PC-9 (cell line): Measurements from ENCODE around the gene RAB5IF. TPM values are rescaled to one million over a fixed set of nuclear protein-coding genes. Genes with fewer than 3 reads are reported as not detected.

Experiments used
- BruUV-seq: library from RNA; stranded (reverse); fragments of 400-500 nt; replicated peaks from 2 replicates; lab custom pipeline; 2021; lab: Mats Ljungman, UMichigan
- CTCF ChIA-PET: fragments of 300-600 bp; sonication (Branson Sonifier 250); formaldehyde crosslinking; loops from one replicate; lab custom pipeline; 2022; ENCODE audit warnings: antibody characterized with exemption; lab: Charles Lee
- POLR2A ChIA-PET: fragments of 300-600 bp; sonication (Branson Sonifier 250); formaldehyde crosslinking; loops from one replicate; lab custom pipeline; 2022; ENCODE audit warnings: antibody characterized with exemption; ENCODE audit not compliant: unreplicated experiment; lab: Charles Lee
- DNase-seq, 2 experiments: peaks; one replicate each; pipeline versions ENCODE4 v3.0.0 to v3.0.0-alpha.2; 2015 to 2022; ENCODE audit warnings: mixed read lengths in 1 of 2
- H2AFZ ChIP-seq: fragments of 200-600 bp; sonication (generic); 2 replicates; pipeline ENCODE4 v1.8.1; 2017; ENCODE audit warnings: antibody characterized with exemption
- H3F3A ChIP-seq: fragments of 200-600 bp; sonication (generic); 2 replicates; pipeline ENCODE4 v1.8.1; 2017; ENCODE audit warnings: antibody characterized with exemption, mild to moderate bottlenecking, low read depth; ENCODE audit not compliant: insufficient read depth
- H3K27ac ChIP-seq: fragments of 200-600 bp; sonication (generic); 2 replicates; pipeline ENCODE4 v1.6.1; 2016; ENCODE audit warnings: mixed run types
- H3K27me3 ChIP-seq: fragments of 200-600 bp; sonication (generic); 2 replicates; pipeline ENCODE4 v1.6.1; 2016; ENCODE audit warnings: low read depth, mixed run types; ENCODE audit not compliant: insufficient read depth
- H3K36me3 ChIP-seq: fragments of 200-600 bp; sonication (generic); 2 replicates; pipeline ENCODE4 v1.6.1; 2016; ENCODE audit warnings: low read depth, mixed run types
- H3K4me1 ChIP-seq: fragments of 200-600 bp; sonication (generic); replicated peaks from 2 replicates; pipeline ENCODE4 v1.6.1; 2016; ENCODE audit warnings: mixed run types; ENCODE audit not compliant: insufficient read depth
- H3K4me2 ChIP-seq: fragments of 200-600 bp; sonication (generic); 2 replicates; pipeline ENCODE4 v1.6.1; 2017; ENCODE audit warnings: mixed run types
- H3K4me3 ChIP-seq: fragments of 200-600 bp; sonication (generic); 2 replicates; pipeline ENCODE4 v1.6.1; 2016; ENCODE audit warnings: mixed run types
- H3K79me2 ChIP-seq: fragments of 200-600 bp; sonication (generic); 2 replicates; pipeline ENCODE4 v1.6.1; 2017; ENCODE audit warnings: low read depth, mixed run types
- H3K9me2 ChIP-seq: fragments of 200-600 bp; sonication (generic); 2 replicates; pipeline ENCODE4 v1.8.1; 2017; ENCODE audit warnings: mild to moderate bottlenecking; ENCODE audit not compliant: insufficient read depth
- H3K9me3 ChIP-seq: fragments of 200-600 bp; sonication (generic); 2 replicates; pipeline ENCODE4 v1.8.1; 2016; ENCODE audit warnings: low read depth; ENCODE audit not compliant: insufficient read depth
- H4K20me1 ChIP-seq: fragments of 200-600 bp; sonication (generic); 2 replicates; pipeline ENCODE4 v1.8.1; 2017; ENCODE audit not compliant: insufficient read depth
- CTCF ChIP-seq: fragments of 200-600 bp; sonication (generic); conservative IDR thresholded peaks from 2 replicates; pipeline ENCODE4 v1.6.1; 2017; ENCODE audit warnings: mixed run types, antibody characterized with exemption, mild to moderate bottlenecking, moderate library complexity
- EZH2 ChIP-seq: fragments of 200-600 bp; sonication (generic); IDR thresholded peaks from 2 replicates; pipeline ENCODE4 v1.8.0; 2017; ENCODE audit warnings: antibody characterized with exemption, low read depth
- intact Hi-C: fragments of 100-400 bp; cut with micrococcal nuclease; formaldehyde crosslinking; loops from one replicate; pipeline ENCODE4 v1.10.0; 2022; ENCODE audit not compliant: unreplicated experiment
- total RNA-seq: library from RNA; stranded (reverse); gene quantifications from 2 replicates; pipeline ENCODE4 v1.2.3, GENCODE V29; 2021

The RAB5IF gene
- total RNA-seq, 1 experiment from 2014 or later: 303 TPM

- Histone ChIP-seq H2AFZ (no peak overlapping the region), H3K4me3 (no peak overlapping the region), H3K27me3 (no peaks in the 10 kb centered on the region), H3K36me3 (no peaks in the 10 kb centered on the region), H3K4me2 (no peak overlapping the region), H3K9me3 (no peaks in the 10 kb centered on the region), H3K79me2 (no peaks in the 10 kb centered on the region), H3K27ac (no peak overlapping the region), H3F3A (peaks cover 3% of the 10 kb centered on the region; the same call in 1 of the 2 replicates), H4K20me1 (no peaks in the 10 kb centered on the region), H3K9me2 (no peaks in the 10 kb centered on the region), H3K4me1 (peaks cover 7% of the 10 kb centered on the region; the same call in 1 of the 2 replicates)
- intact Hi-C loops: no loop called here
- DNase-seq: no peak
- CTCF ChIA-PET: no interaction called here
- no TSS peak for BruUV-seq
- POLR2A ChIA-PET: no interaction called here
- TF ChIP-seq EZH2 (no peak), CTCF (no peak)
Measured at GRCh38 chr20:36642136-36642535, 36.6 kb downstream of the RAB5IF start.

GRCh38 chr20:36644032-36644705 lies 38.6 kb downstream of the RAB5IF start:
- H3K4me3 ChIP-seq: no peak overlapping the region
- no peaks in the 10 kb centered on the region for H3K27me3 ChIP-seq
- H3K4me2 ChIP-seq: no peak overlapping the region
- POLR2A ChIA-PET: no interaction called here
- intact Hi-C loops: no loop called here
- no peaks in the 10 kb centered on the region for H3K9me2 ChIP-seq
- no peaks in the 10 kb centered on the region for H3K36me3 ChIP-seq
- no peak overlapping the region for H2AFZ ChIP-seq
- no peaks in the 10 kb centered on the region for H4K20me1 ChIP-seq
- CTCF ChIA-PET: no interaction called here
- no peak for DNase-seq
- no peak overlapping the region for H3K27ac ChIP-seq
- no peak for TF ChIP-seq EZH2
- TF ChIP-seq CTCF: no peak
- BruUV-seq: no TSS peak
- H3K9me3 ChIP-seq: no peaks in the 10 kb centered on the region
- H3F3A ChIP-seq: peaks cover 3% of the 10 kb centered on the region; the same call in 1 of the 2 replicates
- H3K79me2 ChIP-seq: no peaks in the 10 kb centered on the region
- H3K4me1 ChIP-seq: peaks cover 7% of the 10 kb centered on the region; the same call in 1 of the 2 replicates

GRCh38 chr20:36644706-36645095 lies 39.1 kb downstream of the RAB5IF start:
- H3K27ac ChIP-seq: no peak overlapping the region
- no peak overlapping the region for H3K4me3 ChIP-seq
- peaks cover 3% of the 10 kb centered on the region; the same call in 1 of the 2 replicates for H3F3A ChIP-seq
- no peaks in the 10 kb centered on the region for H3K9me3 ChIP-seq
- no peak overlapping the region for H3K4me2 ChIP-seq
- no peaks in the 10 kb centered on the region for H3K36me3 ChIP-seq
- TF ChIP-seq CTCF (no peak), EZH2 (no peak)
- H3K9me2 ChIP-seq: no peaks in the 10 kb centered on the region
- CTCF ChIA-PET: no interaction called here
- BruUV-seq: no TSS peak
- no peak for DNase-seq
- no peak overlapping the region for H2AFZ ChIP-seq
- no peaks in the 10 kb centered on the region for H3K79me2 ChIP-seq
- peaks cover 7% of the 10 kb centered on the region; the same call in 1 of the 2 replicates for H3K4me1 ChIP-seq
- H4K20me1 ChIP-seq: no peaks in the 10 kb centered on the region
- POLR2A ChIA-PET: no interaction called here
- intact Hi-C loops: no loop called here
- H3K27me3 ChIP-seq: no peaks in the 10 kb centered on the region
